Measurements from ENCODE around the gene SCN11A.

GRCh38 chr3:39097716-39098472, 46.1 kb upstream of the SCN11A start:
- no peak for TF ChIP-seq CTCF (IDR thresholded peaks at IDR 0.05)
- no peak for TF ChIP-seq ERG (CRISPR knock-in tag; IDR thresholded peaks at IDR 0.05)
- TF ChIP-seq MAX (CRISPR knock-in tag; IDR thresholded peaks at IDR 0.05): no peak
- no peak for TF ChIP-seq ARID4B (CRISPR knock-in tag; IDR thresholded peaks at IDR 0.05; ENCODE audit: borderline replicate concordance)
- no peak for TF ChIP-seq ZNF425 (CRISPR knock-in tag; conservative IDR thresholded peaks at IDR 0.05)
- no peak for TF ChIP-seq ATF2 (CRISPR knock-in tag; IDR thresholded peaks at IDR 0.05; ENCODE audit: borderline replicate concordance, low read depth)
- TF ChIP-seq ESRRA (CRISPR knock-in tag; IDR thresholded peaks at IDR 0.05; ENCODE audit: borderline replicate concordance): no peak
- no peak for TF ChIP-seq FOXP1 (CRISPR knock-in tag; IDR thresholded peaks at IDR 0.05; ENCODE audit: borderline replicate concordance)
- no peak for TF ChIP-seq CREB1 (CRISPR knock-in tag; IDR thresholded peaks at IDR 0.05)
- TF ChIP-seq USF2 (CRISPR knock-in tag; IDR thresholded peaks at IDR 0.05): no peak
- no peak for TF ChIP-seq ATF3 (CRISPR knock-in tag; conservative IDR thresholded peaks at IDR 0.05)
- TF ChIP-seq TP53 (CRISPR knock-in tag; IDR thresholded peaks at IDR 0.05): no peak

Measured in WTC11 (cell line).